GM23248 (cell line): ENCODE measurements around the gene WBP1L.

Experiments
- EZH2 ChIP-seq: fragments of 200-600 bp; sonication (generic); IDR thresholded peaks from 2 replicates; pipeline ENCODE4 v1.6.1; 2018; ENCODE audit warnings: antibody characterized with exemption, mild to moderate bottlenecking; ENCODE audit not compliant: insufficient read depth, poor library complexity, severe bottlenecking
- EZH2phosphoT487 ChIP-seq: fragments of 200-600 bp; sonication (generic); IDR thresholded peaks from 2 replicates; pipeline ENCODE4 v1.6.1; 2018; ENCODE audit warnings: antibody characterized with exemption, moderate library complexity, mild to moderate bottlenecking, low read depth; ENCODE audit not compliant: insufficient read depth

- TF ChIP-seq EZH2 (no peak), EZH2phosphoT487 (no peak)
Observed at GRCh38 chr10:102779680-102780526, 36.2 kb downstream of the WBP1L start.
